HG02798 (cell line): ENCODE measurements around the gene SIPA1.
A peak's percentile ranks its signal among the peaks of the same experiment; 100 is the strongest.

ENCODE experiments used
- ATAC-seq: cut with Tn5 transposase; IDR thresholded peaks from one replicate; pipeline ENCODE4 v1.9.1; 2021; ENCODE audit warnings: mild to moderate bottlenecking; ENCODE audit not compliant: unreplicated experiment, poor library complexity

The SIPA1 gene

DNA sequence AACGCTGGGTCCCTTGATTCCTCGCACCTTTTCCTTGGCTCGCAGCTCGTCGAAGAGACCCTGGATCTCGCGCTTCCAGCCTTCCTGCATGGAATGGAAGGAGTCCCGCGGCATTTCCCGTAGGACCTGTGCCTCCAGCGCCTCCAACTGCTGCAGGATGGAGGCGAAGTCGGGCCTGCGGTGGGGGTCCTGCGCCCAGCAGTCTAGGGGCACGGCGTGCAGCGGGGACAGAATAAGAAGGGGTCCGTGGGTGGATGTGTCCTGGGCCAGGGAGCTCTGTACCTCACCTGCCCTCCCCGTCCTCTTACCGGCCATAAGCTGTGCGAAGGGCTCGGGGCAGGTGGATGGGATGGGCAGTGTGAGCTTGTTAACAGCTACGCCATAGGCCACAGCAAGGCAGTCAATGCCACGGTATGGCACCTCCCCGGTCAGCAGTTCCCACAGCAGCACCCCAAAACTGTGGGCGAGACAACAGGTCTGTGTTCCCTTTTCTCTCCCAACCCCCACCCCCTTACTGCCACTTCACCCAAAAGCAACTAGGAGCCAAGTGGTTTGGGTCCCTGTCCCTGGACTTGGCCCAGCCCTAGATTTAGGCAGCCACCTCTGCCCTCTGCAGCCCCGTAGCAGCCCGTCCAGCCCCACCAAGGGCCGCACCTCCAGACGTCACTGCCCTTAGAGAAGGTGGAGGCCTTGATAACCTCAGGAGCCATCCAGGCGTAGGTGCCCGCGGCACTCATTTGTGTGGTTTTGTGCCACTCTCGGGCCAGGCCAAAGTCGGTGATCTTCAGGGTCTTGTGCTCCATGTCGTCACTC is 30.1 kb upstream of the SIPA1 start:
- ATAC-seq, result no peak

GRCh38 chr11:65609229-65609628 is 28.7 kb upstream of the SIPA1 start:
- ATAC-seq, result no peak

DNA sequence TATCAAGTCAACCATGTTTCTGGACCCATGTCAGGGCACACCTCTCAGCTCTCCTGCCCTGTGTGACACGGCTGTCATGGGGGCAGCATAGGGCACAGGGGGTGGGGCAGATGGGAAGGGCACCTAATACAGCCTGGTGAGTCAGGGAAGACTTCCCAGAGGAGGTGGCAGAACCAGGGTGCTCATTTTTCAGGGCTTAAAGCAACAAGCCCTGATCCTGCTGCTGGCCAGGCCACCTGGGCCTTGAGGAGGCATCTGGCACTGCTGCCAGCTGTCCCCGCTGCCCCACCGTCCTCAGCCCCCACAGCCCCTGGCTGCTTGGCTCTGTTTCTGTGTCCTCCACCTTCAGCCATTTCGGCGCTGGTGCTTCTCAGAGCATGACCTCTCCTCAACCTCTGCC is 28.2 kb upstream of the SIPA1 start:
- ATAC-seq, result no peak

DNA sequence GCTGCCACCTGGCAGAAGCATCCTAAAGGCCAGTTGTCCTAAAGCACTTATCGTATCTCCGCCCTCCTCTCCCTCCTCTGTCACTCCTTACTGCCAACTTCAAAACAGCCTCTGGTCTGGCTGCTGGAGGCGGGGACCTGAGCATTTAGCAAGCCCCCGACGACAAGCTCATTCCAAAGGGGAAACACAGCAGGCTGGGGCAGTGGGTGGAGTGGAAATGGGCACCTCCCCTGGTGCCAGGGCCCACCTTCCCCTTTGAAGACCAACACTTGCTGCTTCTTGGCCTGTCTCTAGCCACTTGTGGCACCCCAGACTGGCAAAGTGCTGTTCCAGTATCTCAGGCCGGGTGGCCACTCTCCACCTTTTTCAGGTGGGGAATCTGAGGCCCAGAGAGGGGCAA is 27.5 kb upstream of the SIPA1 start:
- ATAC-seq, result no peak

- no peak for ATAC-seq
These were observed 26.7 kb upstream of the SIPA1 start for GRCh38 chr11:65611028-65611757.

GRCh38 chr11:65611758-65612603 is 25.9 kb upstream of the SIPA1 start:
- no peak for ATAC-seq

DNA sequence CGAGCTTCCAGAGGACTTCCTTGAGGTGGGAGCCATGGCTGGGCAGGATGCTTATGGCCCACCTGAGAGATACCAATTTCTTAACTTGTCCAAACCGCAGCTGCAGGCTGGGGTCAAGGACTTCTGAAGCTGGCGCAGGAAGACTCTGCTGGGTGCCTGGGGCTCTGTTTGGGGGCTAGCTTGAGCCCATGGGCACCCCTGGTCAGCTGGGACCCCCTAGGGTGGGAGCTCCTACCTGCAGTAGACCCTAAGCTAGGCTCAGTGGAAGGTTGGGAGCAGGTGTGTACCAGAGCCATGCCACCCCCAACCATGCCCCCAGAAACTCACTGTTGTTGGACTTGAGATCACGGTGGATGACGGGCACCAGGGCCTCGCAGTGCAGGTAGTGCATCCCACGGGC is 25.2 kb upstream of the SIPA1 start:
- ATAC-seq, result no peak

DNA sequence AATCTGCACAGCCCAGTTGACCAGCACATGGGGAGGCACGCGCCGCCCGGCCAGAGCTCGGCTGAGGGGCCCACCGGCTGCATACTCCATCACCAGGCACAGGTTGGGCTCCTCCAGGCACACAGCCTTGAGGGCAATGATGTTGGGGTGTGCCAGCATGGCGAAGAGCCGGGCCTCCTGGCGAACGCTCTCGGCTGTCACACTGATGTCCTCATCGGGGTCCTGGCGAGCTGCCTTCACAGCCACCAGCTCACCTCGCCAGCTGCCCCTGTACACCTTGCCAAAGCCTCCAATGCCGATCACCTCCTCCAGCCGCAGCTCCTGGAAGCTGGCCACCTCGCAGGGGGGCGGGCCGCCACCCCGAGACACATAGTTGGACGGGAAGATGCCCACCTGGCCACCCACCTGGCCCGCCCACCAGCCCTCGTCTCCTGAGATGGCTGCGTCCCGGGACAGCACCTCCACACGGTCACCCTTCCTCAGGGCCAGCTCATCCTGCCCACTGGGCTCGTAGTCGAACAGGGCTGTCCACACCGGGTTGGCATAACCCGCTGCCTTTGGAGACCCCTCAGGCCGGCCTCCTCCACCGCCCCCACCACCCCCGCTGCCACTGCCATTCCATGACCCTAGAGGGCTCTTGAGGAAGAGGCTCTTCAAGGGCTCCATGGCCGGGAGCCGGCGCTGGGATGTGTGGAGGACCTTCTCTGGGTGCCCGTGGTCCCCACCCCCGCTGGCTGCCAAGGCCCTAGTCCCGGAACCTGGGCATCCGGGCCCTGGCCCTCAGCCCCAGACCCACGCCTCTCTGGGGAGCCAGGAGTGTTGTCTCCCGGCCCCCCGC is 24.6 kb upstream of the SIPA1 start:
- no peak for ATAC-seq

- peak; percentile 82 for ATAC-seq
These were observed 22.5 kb upstream of the SIPA1 start, which contains the start of gene PCNX3 for GRCh38 chr11:65615229-65615949. TSS of gene PCNX3 (plus strand) at chr11:65615776. CDS start at chr11:65616312, 536 bp downstream.

DNA sequence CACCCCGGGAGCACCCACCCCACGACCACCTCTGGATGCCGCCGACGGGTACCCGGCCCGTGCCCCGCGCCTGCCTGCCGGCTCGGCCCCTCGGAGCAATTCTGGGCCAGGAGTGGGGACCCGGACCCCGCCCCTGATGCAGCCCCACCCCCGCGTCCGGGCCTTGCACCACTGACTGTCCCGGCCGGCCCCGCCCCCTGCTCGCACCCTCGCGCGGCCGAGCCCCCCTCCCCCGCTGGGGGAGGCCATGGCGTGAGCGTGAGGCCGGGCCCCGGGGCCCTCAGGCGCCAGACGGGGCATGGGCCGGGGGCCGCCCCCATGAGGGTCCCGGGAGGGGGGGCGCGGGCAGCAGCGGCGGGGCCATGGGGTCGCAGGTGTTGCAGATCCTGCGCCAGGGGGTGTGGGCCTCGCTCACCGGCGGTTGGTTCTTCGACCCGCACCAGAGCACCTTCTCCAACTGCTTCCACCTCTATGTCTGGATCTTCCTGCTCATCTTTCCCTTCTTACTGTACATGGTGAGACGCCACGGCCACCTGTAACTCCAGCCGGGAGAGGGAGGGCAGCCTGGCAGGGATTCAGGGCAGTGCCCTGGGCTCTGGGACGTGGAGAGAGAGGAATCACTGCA is 21.8 kb upstream of the SIPA1 start:
- ATAC-seq, result no peak

GRCh38 chr11:65616575-65617001 is 21.3 kb upstream of the SIPA1 start:
- ATAC-seq, result no peak

DNA sequence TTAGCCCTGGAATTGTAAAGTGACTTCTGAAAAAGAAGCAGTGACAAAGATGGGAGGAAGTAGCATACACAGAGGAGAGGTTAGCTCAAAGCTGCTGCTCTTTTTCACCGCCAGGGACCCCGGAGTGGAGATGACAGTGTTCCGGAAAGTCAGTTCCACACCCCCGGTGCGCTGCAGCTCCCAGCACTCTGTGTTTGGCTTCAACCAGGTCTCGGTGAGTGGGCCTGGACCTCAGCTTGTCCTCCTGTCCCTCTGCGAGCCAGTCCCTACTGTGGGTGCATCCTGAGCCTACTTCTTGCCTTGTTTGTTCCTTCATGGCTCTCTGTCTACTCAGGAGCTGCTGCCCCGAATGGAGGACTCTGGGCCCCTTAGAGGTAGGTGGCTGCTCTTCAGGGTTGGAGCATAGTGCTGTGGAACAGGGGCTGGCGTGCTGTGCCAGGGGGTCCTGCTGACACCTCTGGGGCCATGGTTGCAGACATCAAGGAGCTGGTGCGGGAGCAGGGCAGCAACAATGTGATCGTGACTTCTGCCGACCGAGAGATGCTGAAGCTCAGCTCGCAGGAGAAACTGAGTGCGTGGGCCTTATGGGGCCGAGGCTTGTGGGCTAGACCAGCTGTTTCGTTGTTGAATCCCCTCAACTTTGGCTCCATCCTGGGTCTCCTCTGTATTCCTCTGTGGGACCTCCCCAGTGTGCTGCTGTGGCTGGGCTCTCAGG is 20.6 kb upstream of the SIPA1 start:
- ATAC-seq, result no peak

DNA sequence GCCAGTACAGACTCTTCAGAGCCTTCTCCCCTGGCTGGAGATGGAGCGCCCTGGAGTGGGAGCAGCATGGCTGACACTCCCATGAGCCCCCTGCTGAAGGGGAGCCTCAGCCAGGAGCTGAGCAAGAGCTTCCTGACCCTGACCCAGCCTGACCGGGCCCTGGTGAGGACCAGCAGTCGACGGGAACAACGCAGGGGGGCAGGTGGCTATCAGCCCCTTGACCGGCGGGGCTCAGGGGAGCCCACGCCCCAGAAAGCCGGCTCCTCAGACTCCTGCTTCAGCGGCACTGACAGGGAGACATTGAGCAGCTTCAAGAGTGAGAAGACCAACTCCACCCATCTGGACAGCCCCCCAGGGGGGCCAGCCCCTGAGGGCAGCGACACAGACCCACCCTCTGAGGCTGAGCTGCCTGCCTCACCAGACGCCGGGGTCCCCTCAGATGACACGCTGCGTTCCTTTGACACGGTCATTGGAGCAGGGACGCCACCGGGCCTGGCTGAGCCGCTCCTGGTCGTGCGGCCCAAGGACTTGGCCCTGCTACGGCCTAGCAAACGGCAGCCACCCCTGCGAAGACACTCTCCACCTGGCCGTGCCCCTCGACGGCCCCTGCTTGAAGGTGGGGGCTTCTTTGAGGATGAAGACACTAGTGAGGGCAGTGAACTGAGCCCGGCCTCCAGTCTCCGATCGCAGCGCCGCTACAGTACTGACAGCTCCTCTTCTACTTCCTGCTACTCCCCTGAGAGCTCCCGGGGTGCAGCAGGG is 19.7 kb upstream of the SIPA1 start:
- ATAC-seq, result no peak

DNA sequence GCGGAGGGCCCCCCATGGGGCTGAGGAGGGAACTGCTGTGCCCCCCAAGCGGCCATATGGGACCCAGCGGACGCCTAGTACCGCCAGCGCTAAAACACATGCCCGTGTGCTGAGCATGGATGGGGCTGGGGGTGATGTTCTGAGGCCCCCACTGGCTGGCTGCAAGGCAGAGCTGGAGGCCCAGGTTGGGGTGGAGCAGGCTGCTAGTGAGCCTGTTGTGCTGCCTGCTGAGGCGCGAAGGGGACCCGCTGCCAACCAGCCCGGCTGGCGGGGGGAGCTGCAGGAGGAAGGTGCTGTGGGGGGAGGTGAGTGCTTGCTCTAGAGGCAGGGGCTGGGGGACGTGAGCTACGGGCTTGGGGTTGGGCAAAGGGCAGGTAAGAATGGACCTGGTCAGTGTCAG is 19.1 kb upstream of the SIPA1 start:
- no peak for ATAC-seq

- no peak for ATAC-seq
These were observed 18.5 kb upstream of the SIPA1 start for GRCh38 chr11:65619281-65619928.

DNA sequence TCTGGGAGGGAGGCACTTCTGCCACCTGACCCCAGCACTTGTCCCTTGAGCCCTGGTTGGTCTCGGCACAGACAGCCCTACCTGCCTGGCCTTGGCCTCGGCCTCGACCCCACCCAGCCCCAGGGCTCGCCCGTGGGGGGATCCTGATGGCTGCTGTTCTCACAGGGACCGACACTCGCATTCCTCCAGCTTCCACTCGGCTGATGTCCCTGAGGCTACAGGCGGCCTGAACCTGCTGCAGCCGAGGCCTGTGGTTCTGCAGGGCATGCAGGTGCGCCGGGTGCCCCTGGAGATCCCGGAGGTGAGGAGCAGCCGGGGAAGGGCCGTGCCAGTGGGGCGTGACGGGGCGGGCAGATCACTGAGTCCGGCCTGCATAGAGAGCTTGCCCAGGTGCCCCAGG is 17.2 kb upstream of the SIPA1 start:
- no peak for ATAC-seq

GRCh38 chr11:65621460-65621859 is 16.4 kb upstream of the SIPA1 start:
- no peak for ATAC-seq
